K562 (cell line): Measurements from ENCODE around the gene ANKLE2. TPM values are rescaled to one million over a fixed set of nuclear protein-coding genes. Genes with fewer than 3 reads are reported as not detected.

Experiments
- EP400 ChIP-seq: fragments of 450-650 bp; IDR thresholded peaks from 2 replicates; pipeline ENCODE4 v1.6.1; 2017; ENCODE audit warnings: antibody characterized with exemption, mild to moderate bottlenecking, moderate library complexity
- HMGN3 ChIP-seq: IDR thresholded peaks from 2 replicates; pipeline ENCODE4 v1.6.1; 2011; ENCODE audit warnings: borderline replicate concordance, low read depth, mild to moderate bottlenecking, mixed read lengths, low read length; ENCODE audit not compliant: insufficient read length; ENCODE audit errors: extremely low read depth
- L3MBTL2 ChIP-seq: fragments of 450-650 bp; IDR thresholded peaks from 2 replicates; pipeline ENCODE4 v1.6.1; 2016; ENCODE audit warnings: mild to moderate bottlenecking, moderate library complexity
- MAX ChIP-seq: sonication (generic); formaldehyde crosslinking; IDR thresholded peaks from 2 replicates; pipeline ENCODE4 v1.9.0; 2022; ENCODE audit warnings: mild to moderate bottlenecking, missing genetic modification reagents
- RFX1 ChIP-seq: fragments of 450-650 bp; IDR thresholded peaks from 2 replicates; pipeline ENCODE4 v1.6.1; 2016; ENCODE audit warnings: mild to moderate bottlenecking, moderate library complexity
- ZBTB11 ChIP-seq, 3 experiments: fragments of 200-800 bp in 1 of 3; fragments of 250-450 bp in 1 of 3; fragments of 450-650 bp in 1 of 3; sonication (Bioruptor Pico) in 1 of 3; sonication (Bioruptor generic) in 1 of 3; formaldehyde crosslinking in 1 of 3; IDR thresholded peaks; 2 replicates each; pipeline versions ENCODE4 v1.6.1 to v1.8.0; 2016 to 2022; ENCODE audit warnings: mild to moderate bottlenecking in 2 of 3, missing genetic modification characterization in 2 of 3, missing compliant biosample characterization in 1 of 3, moderate library complexity in 1 of 3
- ZBTB33 ChIP-seq: sonication (generic); formaldehyde crosslinking; IDR thresholded peaks from 2 replicates; pipeline ENCODE4 v1.8.1; 2023; ENCODE audit warnings: mild to moderate bottlenecking, missing genetic modification reagents
- ZBTB40 ChIP-seq, 2 experiments: fragments of 450-650 bp in 1 of 2; sonication (generic) in 1 of 2; formaldehyde crosslinking in 1 of 2; IDR thresholded peaks; 2 replicates each; pipeline versions ENCODE4 v1.7.1 to v1.9.0; 2016 to 2022; ENCODE audit warnings: inconsistent platforms in 1 of 2, mild to moderate bottlenecking in 1 of 2, missing genetic modification reagents in 1 of 2
- ZNF589 ChIP-seq: fragments of 200-800 bp; sonication (Bioruptor generic); IDR thresholded peaks from 2 replicates; pipeline ENCODE4 v1.6.1; 2016; ENCODE audit warnings: low read depth, missing genetic modification characterization, missing compliant biosample characterization
- ZZZ3 ChIP-seq: fragments of 450-650 bp; IDR thresholded peaks from 2 replicates; pipeline ENCODE4 v1.6.1; 2016; ENCODE audit warnings: antibody characterized with exemption, mild to moderate bottlenecking, moderate library complexity
- polyA plus RNA-seq, 8 experiments: library from polyadenylated mRNA; depleted of rRNA in 4 of 8; stranded (reverse) in 5 of 8; unstranded in 3 of 8; fragments of >200 nt; fragmentation: Nextera tagmentation in 2 of 8; fragmentation: Illumina TruSeq in 1 of 8; extraction: Ambion mirVana in 2 of 8; extraction: Trizol in 1 of 8; gene quantifications; 2 replicates each; pipeline versions ENCODE4 v1.2.1 to v1.2.3, GENCODE V29; 2011 to 2014; ENCODE audit warnings: inconsistent platforms in 1 of 8, missing spikeins in 1 of 8
- total RNA-seq, 7 experiments: library from RNA; depleted of rRNA in 6 of 7; stranded (reverse); fragments of >200 nt in 6 of 7; fragmentation: Illumina TruSeq in 2 of 7; extraction: Trizol in 2 of 7; gene quantifications; 2 replicates each; pipeline versions ENCODE4 v1.2.1 to v1.2.3, GENCODE V29; 2011 to 2021; ENCODE audit warnings: low replicate concordance in 1 of 7

Gene ANKLE2
- total and polyA plus RNA-seq, 9 of the 15 experiments (the other 6 are each of a cell fraction or from before 2014, with no cell fraction given): 3.2 to 57.7 (median 45.6) TPM

- TF ChIP-seq ZBTB40 (IDR thresholded peaks at IDR 0.05) (peak; percentile 95), ZBTB40 (CRISPR knock-in tag; IDR thresholded peaks at IDR 0.05) (no peak), ZBTB33 (CRISPR knock-in tag) (0 out of 2 replicates have a peak, but pooled peaks have one; percentile 34), EP400 (peak; percentile 77), HMGN3 (peak; percentile 50), ZZZ3 (no peak), ZNF589 (CRISPR knock-in tag) (0 out of 2 replicates have a peak, but pooled peaks have one; percentile 26), MAX (peak; percentile 93), ZBTB11 (CRISPR knock-in tag; IDR thresholded peaks at IDR 0.05) (peak; percentile 87 to 98 (median 97); a peak in 5 of 6 replicates), L3MBTL2 (peak; percentile 97), RFX1 (no peak)
Observed at GRCh38 chr12:132710405-132711079, 51.1 kb downstream of the ANKLE2 start, which contains the start of gene PGAM5 (continued).
